Measurements from ENCODE around the gene ARRDC2.
"Not testable (repeated sequence)": the region's sequence is repeated elsewhere in the genome, so short reads cannot be mapped to it uniquely, and the experiment has no call there.

The ARRDC2 gene

GRCh38 chr19:17993076-17993813 is 14.7 kb upstream of the ARRDC2 start:
- DNase-seq, result no peak

GRCh38 chr19:17996826-17997316 is 11.1 kb upstream of the ARRDC2 start:
- peak; percentile 92 for DNase-seq

- DNase-seq, result no peak
Measured at GRCh38 chr19:17997969-17998826, 9.8 kb upstream of the ARRDC2 start.

GRCh38 chr19:17998827-17999150 is 9.2 kb upstream of the ARRDC2 start:
- DNase-seq, result no peak

- DNase-seq, result no peak
Measured at GRCh38 chr19:17999684-18000479, 8.1 kb upstream of the ARRDC2 start.

GRCh38 chr19:18000480-18000914 is 7.5 kb upstream of the ARRDC2 start:
- DNase-seq, result no peak

- peak; percentile 87 to 92 for DNase-seq
Measured at GRCh38 chr19:18000915-18001776, 6.8 kb upstream of the ARRDC2 start.

- DNase-seq, result no peak
Measured at GRCh38 chr19:18001777-18002345, 6.1 kb upstream of the ARRDC2 start.

- DNase-seq, result peak in 1 of 2 donors; percentile 24
Measured at GRCh38 chr19:18002347-18002850, 5.6 kb upstream of the ARRDC2 start.

- DNase-seq, result not testable (repeated sequence)
Measured at GRCh38 chr19:18005750-18006149, 2.2 kb upstream of the ARRDC2 start.

GRCh38 chr19:18007044-18007916 is 690 bp upstream of the ARRDC2 start:
- DNase-seq, result peak; percentile 84 to 86

- DNase-seq, result no peak
Measured at GRCh38 chr19:18008814-18009213, 844 bp downstream of the ARRDC2 start.

- peak; percentile 34 to 55 for DNase-seq
Measured at GRCh38 chr19:18009412-18010066, 1.6 kb downstream of the ARRDC2 start.

GRCh38 chr19:18010149-18010548 is 2.2 kb downstream of the ARRDC2 start:
- DNase-seq, result no peak

- DNase-seq, result no peak
Measured at GRCh38 chr19:18013210-18014111, 5.5 kb downstream of the ARRDC2 start.

- DNase-seq, result peak in 1 of 2 donors; percentile 49
Measured at GRCh38 chr19:18014197-18014596, 6.2 kb downstream of the ARRDC2 start.

- no peak for DNase-seq
Measured at GRCh38 chr19:18016209-18016910, 8.4 kb downstream of the ARRDC2 start.

Data from stimulated activated CD4-positive, alpha-beta T cell treated with anti-CD3 and anti-CD28 coated beads, Interleukin-2, amount 100 ng/mL, for 24 hours (primary cell).